Spleen (tissue), 7 donors: Measurements from ENCODE around the gene CUX1.

ENCODE experiments used
- POLR2A ChIP-seq, 3 donors: fragments of 450-650 bp; IDR thresholded peaks; one replicate each; pipeline ENCODE4 v1.5.1; 2017; ENCODE audit warnings: antibody characterized with exemption in 3 of 3, mild to moderate bottlenecking in 1 of 3
- POLR2AphosphoS5 ChIP-seq, 3 donors: sonication (generic); formaldehyde crosslinking; IDR thresholded peaks; one replicate each; pipeline ENCODE4 v1.5.1; 2017; ENCODE audit warnings: antibody characterized with exemption in 3 of 3
- TF ChIP-seq, protein P1 (sequence below), 11 experiments: fragments of 200-600 bp in 7 of 11; fragments of 450-650 bp in 4 of 11; sonication (generic) in 4 of 11; IDR thresholded peaks in 8 of 11; conservative IDR thresholded peaks in 3 of 11; 1 replicate in 7 of 11; 2 replicates in 4 of 11; pipeline versions ENCODE4 v1.4.0 to v1.8.0; 2016 to 2021; ENCODE audit warnings: antibody characterized with exemption in 11 of 11, inconsistent platforms in 4 of 11, mild to moderate bottlenecking in 1 of 11
- donor health status: DM: no; HTN: no; CAD: no; lungs with moderate emphysema.
- donor health status: DM: no; HTN: no; CAD: no.
- donor health status: DM: no; HTN: no; CAD: no.

DNA sequence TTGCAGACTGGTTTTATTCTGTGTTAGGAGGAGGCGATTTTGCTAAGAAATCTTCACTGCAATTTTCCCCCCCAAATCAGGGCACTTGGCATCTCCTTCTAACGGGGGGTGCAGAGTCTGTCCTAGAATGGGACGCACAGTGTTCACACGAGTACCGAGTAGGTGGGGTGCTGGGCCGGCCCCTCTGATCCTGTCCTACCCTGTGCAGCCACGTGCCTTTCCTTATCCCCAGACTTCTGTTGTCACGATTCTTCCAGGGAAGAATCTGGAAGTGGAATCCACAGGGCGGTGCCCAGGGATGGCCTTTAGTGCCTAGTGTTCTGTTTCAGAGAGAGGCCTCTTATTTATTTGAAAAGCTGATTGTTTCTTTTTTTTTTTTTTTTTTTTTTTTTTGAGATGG, 16.4 kb downstream of the CUX1 start:
- no peak for TF ChIP-seq POLR2A (IDR thresholded peaks at IDR 0.05)
- TF ChIP-seq, protein P1, sequence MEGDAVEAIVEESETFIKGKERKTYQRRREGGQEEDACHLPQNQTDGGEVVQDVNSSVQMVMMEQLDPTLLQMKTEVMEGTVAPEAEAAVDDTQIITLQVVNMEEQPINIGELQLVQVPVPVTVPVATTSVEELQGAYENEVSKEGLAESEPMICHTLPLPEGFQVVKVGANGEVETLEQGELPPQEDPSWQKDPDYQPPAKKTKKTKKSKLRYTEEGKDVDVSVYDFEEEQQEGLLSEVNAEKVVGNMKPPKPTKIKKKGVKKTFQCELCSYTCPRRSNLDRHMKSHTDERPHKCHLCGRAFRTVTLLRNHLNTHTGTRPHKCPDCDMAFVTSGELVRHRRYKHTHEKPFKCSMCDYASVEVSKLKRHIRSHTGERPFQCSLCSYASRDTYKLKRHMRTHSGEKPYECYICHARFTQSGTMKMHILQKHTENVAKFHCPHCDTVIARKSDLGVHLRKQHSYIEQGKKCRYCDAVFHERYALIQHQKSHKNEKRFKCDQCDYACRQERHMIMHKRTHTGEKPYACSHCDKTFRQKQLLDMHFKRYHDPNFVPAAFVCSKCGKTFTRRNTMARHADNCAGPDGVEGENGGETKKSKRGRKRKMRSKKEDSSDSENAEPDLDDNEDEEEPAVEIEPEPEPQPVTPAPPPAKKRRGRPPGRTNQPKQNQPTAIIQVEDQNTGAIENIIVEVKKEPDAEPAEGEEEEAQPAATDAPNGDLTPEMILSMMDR (IDR thresholded peaks at IDR 0.05 in 8 of 11, conservative IDR thresholded peaks at IDR 0.05 in 3 of 11): no peak
- TF ChIP-seq POLR2AphosphoS5 (IDR thresholded peaks at IDR 0.05): no peak
